Left colon (tissue), 2 donors: ENCODE measurements around the gene GRID2. TPM values are rescaled to one million over a fixed set of nuclear protein-coding genes. Genes with fewer than 3 reads are reported as not detected.

Experiments
- ATAC-seq: fragments of 200-7000 bp; cut with Tn5 transposase; one replicate; pipeline ENCODE4 v1.9.1; 2020; ENCODE audit warnings: mild to moderate bottlenecking, moderate library complexity
- DNase-seq, 2 donors: peaks; one replicate each; pipeline ENCODE4 v3.0.0-alpha.2; 2020
- intact Hi-C, 2 donors: fragments of 100-400 bp; cut with DNase I in 1 of 2; cut with micrococcal nuclease in 1 of 2; formaldehyde crosslinking; loops; one replicate each; pipeline versions ENCODE4 v1.11.2 to v1.14.0; 2022; cut with DNase I, micrococcal nuclease
- total RNA-seq, 2 donors: library from RNA; stranded (reverse); fragmentation: NEBNext Ultra II Directional; extraction: Animal tissue kit (Norgen Biotek cat#: 25700); gene quantifications; one replicate each; pipeline ENCODE4 v1.2.1, GENCODE V29; 2021
- donor health status: DM: no; HTN: no; CAD: no.
- donor health status: DM: yes; HTN: yes; CAD: no.

The GRID2 gene
- total RNA-seq, 2 donors from 2014 or later = not detected

GRCh38 chr4:92304121-92304520 lies 355 bp downstream of the GRID2 start:
- ATAC-seq = no peak
- intact Hi-C loops = no loop called here
- no peak for DNase-seq

GRCh38 chr4:92304606-92305005 lies 840 bp downstream of the GRID2 start:
- DNase-seq = no peak
- ATAC-seq = no peak
- intact Hi-C loops = no loop called here

GRCh38 chr4:92305148-92305877 lies 1.5 kb downstream of the GRID2 start:
- intact Hi-C loops = no loop called here
- ATAC-seq = peak; percentile 34
- DNase-seq = no peak

- DNase-seq (no peak), ATAC-seq (no peak)
- intact Hi-C loops = no loop called here
Measured at GRCh38 chr4:92305878-92306520, 2.2 kb downstream of the GRID2 start.

GRCh38 chr4:92307181-92307580 lies 3.4 kb downstream of the GRID2 start:
- DNase-seq (no peak), ATAC-seq (no peak)
- intact Hi-C loops = no loop called here

- ATAC-seq (no peak), DNase-seq (no peak)
- intact Hi-C loops = no loop called here
Measured at GRCh38 chr4:92307866-92308265, 4.1 kb downstream of the GRID2 start.

GRCh38 chr4:92317047-92317446 lies 13.3 kb downstream of the GRID2 start:
- intact Hi-C loops = no loop called here
- DNase-seq = no peak
- no peak for ATAC-seq

GRCh38 chr4:92328095-92328494 lies 24.3 kb downstream of the GRID2 start:
- intact Hi-C loops = no loop called here
- no peak for DNase-seq

GRCh38 chr4:92333016-92333415 lies 29.2 kb downstream of the GRID2 start:
- ATAC-seq = no peak
- no peak for DNase-seq
- intact Hi-C loops = no loop called here

More at GRCh38 chr4:92328095-92328494, 24.3 kb downstream of the GRID2 start:
- no peak for ATAC-seq

- ATAC-seq (no peak), DNase-seq (no peak)
- intact Hi-C loops = no loop called here
Measured at GRCh38 chr4:92334716-92335350, 31.1 kb downstream of the GRID2 start.

GRCh38 chr4:92339676-92340075 lies 35.9 kb downstream of the GRID2 start:
- ATAC-seq (no peak), DNase-seq (no peak)
- intact Hi-C loops = no loop called here

GRCh38 chr4:92344216-92344615 lies 40.5 kb downstream of the GRID2 start:
- intact Hi-C loops = no loop called here
- ATAC-seq = no peak
- no peak for DNase-seq

- DNase-seq (no peak), ATAC-seq (no peak)
- intact Hi-C loops = no loop called here
Measured at GRCh38 chr4:92346289-92346688, 42.5 kb downstream of the GRID2 start.

GRCh38 chr4:92357966-92358365 lies 54.2 kb downstream of the GRID2 start:
- DNase-seq (no peak), ATAC-seq (no peak)
- intact Hi-C loops = no loop called here

GRCh38 chr4:92359491-92359890 lies 55.7 kb downstream of the GRID2 start:
- intact Hi-C loops = no loop called here
- no peak for DNase-seq
- no peak for ATAC-seq

GRCh38 chr4:92362028-92362427 lies 58.3 kb downstream of the GRID2 start:
- intact Hi-C loops = no loop called here
- DNase-seq (no peak), ATAC-seq (no peak)

GRCh38 chr4:92368653-92369052 lies 64.9 kb downstream of the GRID2 start:
- DNase-seq = no peak
- intact Hi-C loops = no loop called here
- no peak for ATAC-seq

- DNase-seq (no peak), ATAC-seq (no peak)
- intact Hi-C loops = no loop called here
Measured at GRCh38 chr4:92381616-92382015, 77.8 kb downstream of the GRID2 start.

GRCh38 chr4:92382128-92382527 lies 78.4 kb downstream of the GRID2 start:
- ATAC-seq = no peak
- intact Hi-C loops = no loop called here

GRCh38 chr4:92387459-92388069 lies 83.8 kb downstream of the GRID2 start:
- peak; percentile 36 for ATAC-seq
- intact Hi-C loops = no loop called here
- DNase-seq = no peak

More at GRCh38 chr4:92382128-92382527, 78.4 kb downstream of the GRID2 start:
- no peak for DNase-seq
